Mesenteric fat pad (tissue), 1 donor: Measurements from ENCODE around the gene ABHD13. TPM values are rescaled to one million over a fixed set of nuclear protein-coding genes. Genes with fewer than 3 reads are reported as not detected.
A peak's percentile ranks its signal among the peaks of the same experiment; 100 is the strongest.
"Not testable (repeated sequence)": the region's sequence is repeated elsewhere in the genome, so short reads cannot be mapped to it uniquely, and the experiment has no call there.

Source experiments
- DNase-seq: peaks from one replicate; pipeline ENCODE4 v3.0.0-alpha.2; 2020; ENCODE audit warnings: low spot score
- long read RNA-seq: library from polyadenylated mRNA; unstranded; transcript quantifications from one replicate; pipeline ENCODE4 v2.0.0, GENCODE V29; 2020
- total RNA-seq: library from RNA; stranded (reverse); fragmentation: NEBNext Ultra II Directional; extraction: Animal tissue kit (Norgen Biotek cat#: 25700); gene quantifications from one replicate; pipeline ENCODE4 v1.2.1, GENCODE V29; 2021
- donor health status: DM: yes; HTN: yes; CAD: no.

ABHD13 gene
- 8.5 TPM for total RNA-seq
- long read RNA-seq, full-length matches to known transcripts, result 37 of 37 reads
- long read RNA-seq, partial matches to known transcripts, result 0 of 37 reads
- long read RNA-seq, other reads (novel, unspliced or antisense), result 0 of 37 reads

DNA sequence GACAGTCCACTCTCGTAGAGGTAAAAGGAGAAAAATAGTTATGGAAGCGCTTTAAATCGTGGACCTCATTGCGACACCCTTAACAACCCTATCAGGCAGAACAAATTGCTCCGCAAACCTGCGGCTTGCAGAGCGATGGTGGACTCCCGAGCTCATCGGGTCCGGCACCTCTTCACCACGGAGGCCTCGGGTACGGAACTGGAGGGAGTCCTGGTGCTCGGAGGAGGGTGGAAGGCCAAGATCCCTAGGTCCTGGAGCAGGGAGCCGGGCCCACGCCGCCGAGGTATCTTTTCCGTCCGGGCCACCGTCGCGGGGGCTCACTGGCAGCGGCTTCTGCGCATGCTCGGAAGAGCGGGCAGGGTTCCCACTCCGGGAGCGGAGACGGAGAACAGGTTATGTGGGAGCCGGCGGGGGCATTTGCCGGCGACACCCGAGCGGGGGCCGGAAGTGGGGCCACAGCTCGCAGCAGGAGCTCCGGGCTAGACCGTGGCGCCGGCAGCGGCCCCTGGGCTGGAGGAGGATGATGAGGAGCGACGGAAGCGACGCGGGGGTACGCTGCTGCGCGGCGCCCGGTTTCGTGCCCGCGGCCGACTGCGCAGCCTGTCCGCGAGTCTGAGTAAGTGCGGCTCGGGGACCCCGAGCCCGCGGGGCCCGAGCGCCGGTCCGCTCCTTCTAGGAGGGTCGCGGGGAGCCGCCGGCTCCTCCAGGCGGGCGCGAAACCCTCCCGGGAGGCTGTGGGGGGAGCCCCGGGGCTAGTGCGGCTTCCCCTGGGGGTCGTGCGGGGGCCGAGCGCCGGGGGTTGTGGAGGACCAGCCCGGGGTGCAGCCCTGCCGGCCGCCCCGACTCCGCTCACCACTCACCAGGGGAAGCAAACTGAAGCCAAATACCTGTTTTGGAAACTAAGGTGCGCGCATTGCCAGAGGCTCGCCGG is at the start of gene ABHD13:
TSS of gene ABHD13 (plus strand) at position 349 of the 931 bp plus-strand sequence. CDS start 10,827 bp downstream, outside the sequence.
- peak; percentile 97 for DNase-seq

DNA sequence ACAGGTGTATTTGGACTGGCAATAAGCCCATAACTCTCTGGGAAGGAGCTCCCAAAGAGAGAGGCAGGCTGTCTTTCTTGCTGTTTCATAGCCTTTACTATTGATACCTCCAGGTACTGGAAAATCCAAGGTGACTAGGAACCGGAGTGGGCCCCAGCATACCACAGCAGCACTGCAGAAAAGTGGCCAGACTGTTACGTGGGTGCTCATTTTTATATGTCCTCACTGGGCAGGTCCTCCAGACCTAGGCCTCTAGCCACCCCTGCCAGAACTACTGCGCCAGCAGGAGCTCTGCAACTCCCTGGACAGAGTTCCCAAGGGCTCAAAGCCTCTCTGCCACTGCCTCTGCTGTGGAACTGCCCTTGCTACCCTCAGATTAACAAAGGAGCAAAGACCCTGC is 49.3 kb upstream of the ABHD13 start:
- no peak for DNase-seq

DNA sequence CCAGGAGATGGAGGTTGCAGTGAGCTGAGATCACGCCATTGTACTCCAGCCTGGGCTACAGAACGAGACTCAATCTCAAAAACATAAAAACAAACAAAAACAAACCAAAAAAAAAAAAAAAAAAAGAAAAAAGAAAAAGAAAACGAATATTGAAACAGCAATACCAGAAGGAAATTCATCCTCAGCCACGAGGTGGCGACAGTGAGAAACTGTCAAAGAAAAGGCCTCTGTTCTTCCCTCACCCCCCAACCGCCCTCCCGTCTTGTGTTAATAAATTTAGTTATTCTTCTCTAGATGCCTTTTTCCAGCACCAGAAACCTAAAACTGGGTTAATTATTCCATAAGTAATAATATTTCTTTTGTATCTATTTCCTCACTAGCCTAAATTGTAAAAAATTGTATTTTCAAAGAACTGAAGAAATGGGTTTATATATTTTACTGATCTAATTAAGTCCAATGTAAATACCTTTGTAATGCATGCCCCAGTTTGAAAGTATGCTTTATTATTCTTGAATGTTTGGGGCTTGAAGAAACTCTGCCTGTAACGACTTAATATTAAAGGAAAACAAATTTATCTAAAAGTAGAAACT is 41.4 kb upstream of the ABHD13 start:
- no peak for DNase-seq

DNA sequence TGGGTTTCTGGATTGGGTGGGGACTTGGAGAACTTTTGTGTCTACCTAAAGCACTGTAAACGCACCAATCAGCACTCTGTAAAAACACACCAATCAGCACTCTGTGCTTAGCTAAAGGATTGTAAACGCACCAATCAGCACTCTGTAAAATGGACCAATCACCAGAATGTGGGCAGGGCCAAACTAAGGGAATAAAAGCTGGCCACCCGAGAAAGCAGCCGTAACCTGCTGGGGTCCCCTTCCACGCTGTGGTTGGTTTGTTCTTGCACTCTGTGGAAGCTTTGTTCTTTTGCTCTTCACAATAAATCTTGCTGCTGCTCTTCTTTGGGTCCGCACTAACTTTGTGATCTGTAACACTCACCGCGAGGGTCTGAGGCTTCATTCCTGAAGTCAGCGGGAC is 40.1 kb upstream of the ABHD13 start:
- DNase-seq, result no peak

DNA sequence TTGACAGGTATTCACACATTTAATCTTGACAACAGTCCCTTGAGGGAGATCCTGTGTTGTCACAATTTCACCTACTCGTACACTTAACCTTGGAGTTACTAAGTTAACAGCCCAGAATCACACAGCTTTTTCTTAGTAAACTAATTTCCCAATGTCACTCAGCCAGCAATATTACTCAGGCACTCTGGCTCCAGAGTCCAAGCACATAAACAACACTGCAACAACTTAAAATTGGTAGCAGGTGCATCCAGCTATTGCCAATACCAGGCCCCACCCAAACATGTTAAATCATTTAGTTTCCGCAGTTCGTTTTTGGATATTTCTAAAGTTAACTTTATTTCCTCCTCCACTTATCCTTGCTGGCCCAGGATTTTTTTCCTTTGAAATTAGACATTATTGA is 35.5 kb upstream of the ABHD13 start:
- DNase-seq, result no peak

DNA sequence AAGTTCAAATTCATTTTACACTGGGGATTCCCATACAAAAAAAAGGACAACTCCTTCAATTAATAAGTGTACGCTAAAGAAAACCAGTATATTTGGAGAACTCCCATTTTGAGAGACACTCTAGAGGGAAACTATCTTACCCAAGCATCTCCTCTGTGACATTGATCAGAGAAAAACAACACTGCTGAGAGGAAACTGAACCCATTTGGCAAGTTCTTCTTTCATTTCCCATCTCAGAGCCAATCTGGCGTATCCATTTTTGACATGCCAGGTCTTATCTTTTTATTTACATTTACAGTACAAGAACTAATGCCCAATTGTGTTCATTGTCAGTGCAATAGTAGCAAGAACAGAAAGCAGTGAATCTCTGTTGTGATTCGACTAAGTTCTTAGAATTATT is 33.0 kb upstream of the ABHD13 start:
- no peak for DNase-seq

DNA sequence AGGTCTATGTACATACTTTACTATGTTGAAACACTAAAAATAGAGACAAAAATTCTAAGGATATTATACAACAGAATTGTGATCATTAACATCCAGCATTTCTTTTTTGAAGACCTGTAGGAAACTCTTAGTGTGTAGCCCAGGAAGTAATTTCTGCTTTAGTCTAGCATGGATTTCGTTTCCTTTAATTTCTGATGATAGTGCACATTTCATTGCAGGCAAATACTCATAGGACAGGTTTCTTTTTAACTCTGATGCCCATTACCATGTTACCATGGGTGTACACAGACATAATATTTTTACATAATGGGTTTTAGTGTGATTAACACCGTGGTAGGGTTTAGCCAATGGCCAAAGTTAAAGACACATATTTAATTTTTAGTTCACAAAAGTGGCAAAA is 29.9 kb upstream of the ABHD13 start:
- DNase-seq, result no peak

DNA sequence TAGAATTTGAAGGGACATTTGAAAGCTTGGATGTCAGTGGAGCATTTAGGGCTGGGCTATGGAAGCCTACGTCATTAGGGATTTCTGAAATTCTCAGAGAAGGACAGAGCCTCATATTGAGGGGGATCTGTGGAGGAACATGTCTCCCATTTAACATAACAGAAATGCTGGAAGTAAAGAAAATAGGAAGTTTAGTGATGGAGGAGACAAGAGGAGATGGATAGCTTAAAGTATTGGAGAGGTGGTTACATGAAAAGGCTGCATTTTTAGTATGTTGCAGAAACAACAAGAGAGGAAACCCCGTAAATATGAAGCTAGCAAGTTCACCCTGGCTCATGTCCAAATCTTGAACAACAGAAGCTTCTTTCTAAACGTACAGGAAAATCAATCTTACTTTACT is 27.3 kb upstream of the ABHD13 start:
- DNase-seq, result no peak

DNA sequence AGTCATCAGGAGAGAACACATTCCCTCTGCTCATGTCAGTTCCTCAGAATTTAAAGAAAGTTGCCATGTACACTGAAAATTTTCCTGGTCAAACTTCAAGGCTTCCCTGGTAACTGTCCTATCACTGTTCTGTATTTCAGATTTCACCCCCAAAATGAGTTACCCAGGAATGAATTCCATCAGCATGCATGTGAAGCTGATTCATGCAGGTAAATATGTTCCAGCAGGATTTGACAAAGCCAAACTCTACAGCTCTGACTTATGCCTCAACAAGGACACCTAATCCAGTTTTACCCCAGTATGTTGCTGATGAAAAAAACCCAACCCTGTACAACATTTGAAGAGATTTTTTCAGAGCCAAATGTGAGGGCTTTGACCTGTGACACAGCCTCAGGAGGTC is 24.4 kb upstream of the ABHD13 start:
- DNase-seq, result no peak

DNA sequence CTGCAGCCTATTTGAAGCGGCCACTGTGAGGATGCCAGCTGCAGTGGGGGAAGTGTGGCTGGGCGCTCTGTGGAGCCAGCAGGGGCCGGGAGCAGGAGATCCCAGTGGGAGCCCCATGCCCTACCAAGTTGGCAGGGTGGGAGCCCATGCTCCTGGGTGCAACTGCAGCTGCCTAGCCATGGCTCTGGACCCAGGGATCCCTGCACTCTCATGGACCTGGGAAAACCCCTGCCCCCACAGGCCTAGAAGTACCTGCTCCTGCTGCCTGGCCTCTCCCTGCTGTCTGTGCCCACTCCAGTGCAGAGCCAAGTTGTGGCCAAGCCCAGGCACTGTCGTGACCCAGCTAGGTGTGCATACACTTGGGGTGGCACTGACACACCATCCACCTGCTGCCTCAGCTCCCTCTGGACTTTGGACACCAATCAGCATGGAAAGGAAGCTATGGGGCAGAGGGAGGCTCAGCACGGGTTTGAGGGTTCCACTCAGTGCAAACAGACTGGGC is 23.7 kb upstream of the ABHD13 start:
- no peak for DNase-seq

DNA sequence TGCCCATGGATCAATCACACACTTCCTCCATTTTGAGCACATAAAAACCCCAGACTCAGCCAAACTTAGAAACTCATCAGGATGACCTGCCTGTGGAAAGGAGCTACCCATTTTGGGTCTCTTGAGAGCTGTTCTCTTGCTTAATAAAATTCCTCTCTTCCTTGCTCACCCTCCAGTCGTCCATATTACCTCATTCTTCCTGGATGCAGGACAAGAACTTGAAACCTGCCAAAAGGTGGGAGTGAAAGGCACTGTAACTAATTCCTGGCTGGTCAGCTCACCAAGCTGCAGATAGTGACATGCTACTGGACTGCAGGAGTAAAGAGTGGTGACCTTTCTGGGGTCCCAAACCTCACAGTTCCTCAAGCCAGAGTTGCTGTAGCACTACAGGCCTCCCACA is 23.0 kb upstream of the ABHD13 start:
- no peak for DNase-seq

DNA sequence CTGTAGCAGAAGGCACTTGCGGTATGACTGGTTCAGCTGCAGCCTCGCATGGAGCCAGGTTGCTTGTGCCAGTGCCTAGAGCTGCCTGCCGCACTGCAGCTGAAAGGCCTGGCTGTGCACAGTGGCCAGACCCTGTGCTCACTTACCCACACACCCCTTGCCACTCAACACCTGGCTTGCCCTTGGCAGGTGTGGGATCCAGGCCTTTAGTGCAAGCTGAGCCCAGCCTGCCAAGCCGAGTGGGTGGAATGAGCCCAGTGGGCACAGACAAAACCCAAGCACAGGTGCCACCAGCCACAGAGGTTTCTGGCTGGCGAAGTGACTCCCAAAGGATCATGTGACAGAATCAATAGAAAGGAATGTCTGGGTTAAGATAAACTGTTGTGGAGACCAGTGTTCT is 22.3 kb upstream of the ABHD13 start:
- no peak for DNase-seq

DNA sequence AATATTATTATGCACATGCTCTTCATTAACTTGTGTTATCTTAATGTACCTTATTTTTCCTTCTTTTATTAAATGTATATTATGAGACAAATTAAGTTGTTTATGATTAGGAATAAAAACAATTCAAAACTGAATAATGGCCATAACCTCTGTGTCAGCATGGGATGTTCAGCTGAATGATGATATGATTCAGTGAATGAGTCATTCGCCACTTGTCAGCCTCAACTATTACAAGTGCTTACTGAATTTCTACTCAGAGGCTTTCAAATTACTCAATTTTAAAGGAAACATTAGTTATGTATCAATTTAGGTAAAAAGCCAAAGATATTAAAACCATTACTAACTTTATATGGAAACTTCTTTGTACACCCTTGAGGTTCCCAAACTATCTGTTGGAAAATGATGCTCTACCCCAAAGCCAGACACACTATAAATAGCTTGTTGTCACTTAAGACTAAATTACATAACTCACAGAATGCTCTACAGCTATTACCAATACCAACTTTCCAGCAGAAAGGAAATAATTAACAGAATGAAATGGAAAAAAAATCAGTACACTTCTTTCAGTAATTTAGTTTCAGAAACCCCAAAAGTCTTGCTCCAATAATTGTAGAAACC is 17.3 kb upstream of the ABHD13 start:
- no peak for DNase-seq

DNA sequence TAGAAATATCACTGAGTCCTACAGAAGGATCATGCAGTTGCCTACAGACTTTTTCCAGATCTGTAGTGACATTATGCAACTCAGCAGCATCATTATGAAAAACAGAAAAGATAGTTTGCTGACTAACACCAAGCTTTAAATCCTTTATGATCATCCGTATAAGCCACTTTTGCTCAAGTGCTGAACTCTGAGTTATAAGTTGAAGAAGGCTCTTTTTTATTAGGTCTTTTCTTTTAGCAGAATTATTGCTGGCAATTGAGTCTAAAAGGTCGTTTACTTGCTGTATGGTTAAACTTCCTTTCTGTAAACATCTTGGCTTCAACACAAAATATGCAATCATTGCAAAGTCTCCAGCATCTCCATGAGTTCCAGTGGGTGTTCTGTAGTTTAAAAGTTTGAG is 7.6 kb upstream of the ABHD13 start:
- no peak for DNase-seq

DNA sequence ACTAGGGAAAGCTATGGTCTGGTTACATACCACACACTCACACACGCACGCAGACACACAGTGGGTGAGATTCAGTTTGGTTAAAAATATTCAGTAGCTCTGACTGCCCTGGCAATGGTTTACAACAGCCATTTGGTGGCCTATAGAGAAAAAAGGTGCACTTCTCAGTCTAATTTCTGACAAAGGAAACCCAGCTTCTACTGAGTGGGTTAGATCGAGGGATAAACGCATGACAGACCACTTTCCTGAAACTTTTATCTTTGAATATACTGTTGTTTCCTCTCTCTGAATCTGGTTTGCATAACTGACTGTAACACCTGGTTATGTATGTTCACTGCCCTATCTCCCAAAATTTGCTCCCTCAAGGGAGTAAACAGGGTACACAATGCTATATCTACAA is 5.3 kb upstream of the ABHD13 start:
- no peak for DNase-seq

DNA sequence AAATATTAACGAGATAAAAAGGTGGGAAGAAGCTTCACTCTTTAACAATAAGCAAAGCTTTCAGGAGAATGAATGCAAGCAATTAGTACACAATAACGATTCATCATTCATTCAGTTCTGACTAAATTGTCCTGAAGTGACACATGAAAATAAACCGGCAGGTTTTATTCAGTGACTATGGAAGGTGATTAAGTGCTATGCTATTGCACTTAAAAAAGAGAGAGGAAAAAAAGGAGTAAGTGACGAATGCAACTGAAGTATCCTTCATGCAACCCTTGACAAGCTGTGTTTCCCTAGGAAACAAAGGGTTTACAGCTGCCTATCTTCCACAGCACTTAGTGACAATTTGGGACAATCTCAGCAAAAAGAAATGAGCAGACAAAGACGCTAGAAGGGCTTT is 4.2 kb upstream of the ABHD13 start:
- DNase-seq, result no peak

DNA sequence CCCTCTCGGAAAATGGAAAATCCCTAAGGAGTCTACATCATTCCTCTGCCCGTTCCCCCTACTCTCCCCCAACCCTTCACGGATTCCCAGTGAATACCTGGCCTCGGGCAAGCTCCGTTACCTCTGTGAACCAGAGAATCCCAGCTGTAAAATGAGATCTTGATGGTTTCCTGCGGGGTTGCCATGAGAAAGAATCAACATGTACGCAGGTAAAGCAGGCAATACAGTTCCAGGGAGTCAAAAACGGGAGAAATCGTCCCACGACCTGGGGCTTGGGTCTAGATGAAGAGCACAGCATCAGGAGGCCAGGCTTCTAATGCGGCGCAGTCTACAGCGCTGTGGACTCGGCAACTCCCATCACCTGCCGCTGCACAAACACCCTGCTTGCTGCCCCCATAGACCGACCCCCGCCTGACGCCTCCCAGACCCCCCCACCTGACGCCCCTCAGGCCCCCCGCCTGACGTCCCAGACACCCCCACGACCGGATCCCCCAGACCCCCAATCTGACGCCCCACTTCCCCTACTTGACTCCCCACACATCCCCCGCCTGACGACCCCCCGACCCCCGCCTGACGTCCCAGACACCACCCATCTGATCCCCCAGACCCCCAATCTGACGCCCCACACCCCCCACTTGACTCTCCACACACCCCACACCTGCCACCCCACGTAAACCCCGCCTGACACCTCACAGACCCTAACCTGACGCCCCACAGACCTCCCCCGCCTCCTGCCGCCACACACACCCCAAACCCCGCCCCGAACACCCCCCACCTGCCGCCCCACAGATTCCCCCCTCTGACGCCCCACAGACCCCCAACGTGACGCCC is 3.5 kb upstream of the ABHD13 start:
- no peak for DNase-seq

DNA sequence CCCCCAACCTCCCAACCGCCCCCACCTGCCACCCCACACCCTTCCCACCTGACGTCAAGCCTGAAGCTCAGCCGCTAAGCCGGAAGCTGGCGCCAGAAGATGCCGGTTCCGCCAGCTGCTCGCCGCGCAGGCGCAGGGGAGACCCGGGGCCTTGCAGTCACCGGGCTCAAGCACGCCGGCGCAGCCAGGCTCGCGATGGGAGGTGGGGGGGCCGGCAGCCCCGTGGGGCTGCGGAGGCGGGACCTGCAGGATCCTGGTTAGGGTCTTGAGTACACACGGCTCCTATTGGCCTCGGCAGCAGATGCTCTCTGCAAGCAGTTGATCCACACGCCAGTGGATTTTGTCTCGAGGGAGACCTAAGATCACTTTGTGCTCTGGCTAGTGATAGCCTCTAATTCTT is 2.8 kb upstream of the ABHD13 start, which contains the start of gene LIG4:
TSS of gene LIG4 (minus strand) at position 101 of the 400 bp plus-strand sequence. CDS start 4,268 bp downstream, outside the sequence.
- peak; percentile 97 for DNase-seq

DNA sequence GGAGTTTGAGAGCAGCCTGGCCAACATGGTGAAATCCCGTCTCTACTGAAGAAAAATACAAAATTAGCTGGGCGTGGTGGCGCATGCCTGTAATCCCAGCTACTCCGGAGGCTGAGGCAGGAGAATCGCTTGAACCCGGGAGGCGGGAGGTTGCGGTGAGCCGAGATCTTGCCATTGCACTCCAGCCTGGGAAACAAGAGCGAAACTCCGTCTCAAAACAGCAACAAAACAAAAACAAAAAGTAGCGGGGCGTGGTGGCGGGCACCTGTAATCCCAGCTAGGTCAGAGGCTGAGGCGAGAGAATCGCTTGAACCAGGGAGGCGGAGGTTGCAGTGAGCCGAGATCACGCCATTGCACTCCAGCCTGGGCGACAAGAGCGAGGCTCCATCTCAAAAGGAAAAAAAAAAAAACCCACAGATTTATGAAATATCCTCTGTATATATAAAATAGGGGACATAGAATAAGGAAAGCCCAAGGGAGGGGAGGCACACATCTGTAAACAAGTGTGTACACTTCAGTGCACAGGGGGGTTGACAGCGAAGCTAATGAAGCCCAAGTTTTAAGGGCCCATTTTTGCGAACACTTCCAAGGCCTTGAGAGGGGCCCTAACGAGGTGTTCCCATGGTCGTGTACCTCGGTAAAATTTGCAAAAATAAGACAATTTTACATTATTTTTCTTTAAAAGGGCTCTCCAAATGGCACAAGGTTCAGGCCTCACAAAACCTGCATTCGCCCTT is 717 bp upstream of the ABHD13 start:
- DNase-seq, result not testable (repeated sequence)

DNA sequence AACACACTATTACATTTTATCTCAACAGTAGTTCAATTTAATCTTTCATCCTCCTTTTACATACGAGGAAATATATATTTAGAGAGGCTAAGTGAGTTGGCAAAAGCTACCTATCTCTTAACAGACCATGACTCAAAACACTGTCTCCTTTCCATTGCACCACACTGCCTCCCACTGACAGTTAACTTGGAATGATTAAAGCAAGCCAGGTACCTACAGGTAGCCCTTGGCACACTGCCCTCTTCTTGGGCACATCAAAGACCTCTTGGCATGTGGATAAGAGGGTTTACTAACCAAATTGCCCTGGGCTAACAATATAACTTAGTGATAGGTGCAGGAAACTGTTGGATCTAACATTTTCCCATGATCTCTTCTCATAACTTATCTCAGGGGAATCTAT is 1.8 kb downstream of the ABHD13 start:
- DNase-seq, result no peak
